ENCODE data around the gene SMARCD1.

- TF ChIP-seq CTCF (IDR thresholded peaks at IDR 0.05 in 8 of 11, conservative IDR thresholded peaks at IDR 0.05 in 3 of 11): no peak
- no peak for TF ChIP-seq POLR2A (IDR thresholded peaks at IDR 0.05)
Measured at GRCh38 chr12:50149311-50149710, 64.2 kb downstream of the SMARCD1 start.
